ENCODE results near the gene PPFIBP2. TPM values are rescaled to one million over a fixed set of nuclear protein-coding genes. Genes with fewer than 3 reads are reported as not detected.

Gene PPFIBP2
- total and polyA plus RNA-seq, 10 of the 15 experiments (the other 5 are each of a cell fraction or from before 2014, with no cell fraction given): 17.3 to 56.3 (median 39.2) TPM

DNA sequence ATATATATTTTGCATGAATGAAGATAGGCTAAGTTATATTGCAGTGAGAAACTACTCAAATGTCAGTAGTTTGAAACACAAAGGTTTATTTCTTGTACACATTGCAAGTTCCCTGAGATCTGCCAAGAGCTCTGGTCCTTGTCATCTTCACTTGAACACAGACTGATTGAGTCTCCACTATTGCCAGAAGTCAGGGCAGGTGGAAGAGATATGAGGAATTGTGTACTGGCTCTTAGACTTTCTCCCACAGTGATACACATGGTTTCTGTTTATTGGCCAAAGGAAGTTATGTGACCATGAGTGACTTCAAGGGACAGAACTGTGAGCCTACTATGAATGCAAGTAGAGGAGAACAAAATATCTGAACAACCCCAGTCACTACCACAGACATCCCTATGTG lies 44.2 kb downstream of the PPFIBP2 start:
- DNase-seq (ENCODE audit: low read depth, low spot score) (no peak), FAIRE-seq (no peak), ATAC-seq (no peak)
- peaks cover 35% of the 10 kb centered on the region for H3K79me2 ChIP-seq (ENCODE audit: control insufficient read depth, insufficient read depth, low read length)
- CTCF ChIA-PET: interaction anchor here (0.7 to 4.0 kb wide), 2 partner anchors 9 kb away, joined by 3 to 26 read pairs; no protein-coding TSS in a partner anchor
- SMC1A ChIA-PET (ENCODE audit: uncharacterized antibody, unreplicated experiment): interaction anchor here (1.0 to 4.9 kb wide), 4 partner anchors 8 to 37 kb away, joined by 3 to 40 read pairs (median 16); no protein-coding TSS in a partner anchor
- no peak overlapping the region for H3K4me3 ChIP-seq
- no peaks in the 10 kb centered on the region for H3K9me3 ChIP-seq (replicated peaks; ENCODE audit: control insufficient read depth, insufficient read depth, low read length)
- H2AFZ ChIP-seq (ENCODE audit: control insufficient read depth, low read depth, low read length): no peak overlapping the region
- BruUV-seq (replicated peaks): no TSS peak
- H3K27ac ChIP-seq (ENCODE audit: control insufficient read depth, insufficient read depth): no peak overlapping the region
- peaks cover 0 to 16% of the 10 kb centered on the region in 2 experiments; a peak in 3 of 4 replicates for H3K36me3 ChIP-seq (ENCODE audit: control insufficient read depth in 2 of 2, insufficient read depth in 2 of 2, low read length in 1 of 2)
- H3K27me3 ChIP-seq (replicated peaks in 1 of 2; ENCODE audit: control insufficient read depth in 2 of 2, insufficient read depth in 2 of 2, low read length in 1 of 2): no peaks in the 10 kb centered on the region
- intact Hi-C loops (cut with micrococcal nuclease; ENCODE audit: unreplicated experiment) (loop anchor here (5.0 kb wide), 1 partner anchor 101 kb away; no protein-coding TSS in a partner anchor), in situ Hi-C loops (cut with MboI) (no loop called here)
- no peaks in the 10 kb centered on the region for H4K20me1 ChIP-seq (ENCODE audit: control insufficient read depth, insufficient read depth)
- no peak overlapping the region for H3K4me2 ChIP-seq (ENCODE audit: control insufficient read depth, insufficient read depth)
- POLR2A ChIA-PET: interaction anchor here (0.7 kb wide), 1 partner anchor 51 kb away, joined by 3 read pairs; no protein-coding TSS in a partner anchor
- H3K9ac ChIP-seq (ENCODE audit: control insufficient read depth, insufficient read depth, low read length): no peak overlapping the region
- RAD21 ChIA-PET (ENCODE audit: unreplicated experiment): interaction anchor here (1.0 to 3.5 kb wide), 2 partner anchors 37 to 44 kb away, joined by 3 to 11 read pairs; partner anchors contain the start of gene PPFIBP2
- H3K4me1 ChIP-seq (ENCODE audit: control insufficient read depth, insufficient read depth, low read length): peaks cover 16% of the 10 kb centered on the region
- TF ChIP-seq TAF1 (IDR thresholded peaks at IDR 0.05; ENCODE audit: borderline replicate concordance, low read depth, low read length) (no peak), ZNF24 (IDR thresholded peaks at IDR 0.05) (no peak), ZNF687 (IDR thresholded peaks at IDR 0.05) (no peak), RELA (IDR thresholded peaks at IDR 0.05; ENCODE audit: borderline replicate concordance, partially characterized antibody) (no peak), IRF5 (IDR thresholded peaks at IDR 0.05; ENCODE audit: borderline replicate concordance) (no peak), ETV6 (conservative IDR thresholded peaks at IDR 0.05 in 1 of 2, IDR thresholded peaks at IDR 0.05 in 1 of 2; ENCODE audit: borderline replicate concordance in 1 of 2, low read depth in 1 of 2) (no peak), HSF1 (IDR thresholded peaks at IDR 0.05; ENCODE audit: low read depth, low read length) (no peak), E2F4 (IDR thresholded peaks at IDR 0.05; ENCODE audit: low read depth, low read length) (no peak), MTA3 (IDR thresholded peaks at IDR 0.05; ENCODE audit: borderline replicate concordance, low read length) (no peak)
- TF ChIP-seq, protein P1, sequence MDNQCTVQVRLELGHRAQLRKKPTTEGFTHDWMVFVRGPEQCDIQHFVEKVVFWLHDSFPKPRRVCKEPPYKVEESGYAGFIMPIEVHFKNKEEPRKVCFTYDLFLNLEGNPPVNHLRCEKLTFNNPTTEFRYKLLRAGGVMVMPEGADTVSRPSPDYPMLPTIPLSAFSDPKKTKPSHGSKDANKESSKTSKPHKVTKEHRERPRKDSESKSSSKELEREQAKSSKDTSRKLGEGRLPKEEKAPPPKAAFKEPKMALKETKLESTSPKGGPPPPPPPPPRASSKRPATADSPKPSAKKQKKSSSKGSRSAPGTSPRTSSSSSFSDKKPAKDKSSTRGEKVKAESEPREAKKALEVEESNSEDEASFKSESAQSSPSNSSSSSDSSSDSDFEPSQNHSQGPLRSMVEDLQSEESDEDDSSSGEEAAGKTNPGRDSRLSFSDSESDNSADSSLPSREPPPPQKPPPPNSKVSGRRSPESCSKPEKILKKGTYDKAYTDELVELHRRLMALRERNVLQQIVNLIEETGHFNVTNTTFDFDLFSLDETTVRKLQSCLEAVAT (IDR thresholded peaks at IDR 0.05): no peak
- TF ChIP-seq, protein P2, sequence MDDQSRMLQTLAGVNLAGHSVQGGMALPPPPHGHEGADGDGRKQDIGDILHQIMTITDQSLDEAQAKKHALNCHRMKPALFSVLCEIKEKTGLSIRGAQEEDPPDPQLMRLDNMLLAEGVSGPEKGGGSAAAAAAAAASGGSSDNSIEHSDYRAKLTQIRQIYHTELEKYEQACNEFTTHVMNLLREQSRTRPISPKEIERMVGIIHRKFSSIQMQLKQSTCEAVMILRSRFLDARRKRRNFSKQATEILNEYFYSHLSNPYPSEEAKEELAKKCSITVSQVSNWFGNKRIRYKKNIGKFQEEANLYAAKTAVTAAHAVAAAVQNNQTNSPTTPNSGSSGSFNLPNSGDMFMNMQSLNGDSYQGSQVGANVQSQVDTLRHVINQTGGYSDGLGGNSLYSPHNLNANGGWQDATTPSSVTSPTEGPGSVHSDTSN (IDR thresholded peaks at IDR 0.05; ENCODE audit: insufficient replicate concordance, low read depth, low read length): no peak

All from GM12878 (cell line).